SK-N-SH treated with all-trans-retinoic acid at 6 μM for 48 hours (cell line): Measurements from ENCODE around the gene ANKRD34A.
"Not testable (repeated sequence)": the region's sequence is repeated elsewhere in the genome, so short reads cannot be mapped to it uniquely, and the experiment has no call there.

ENCODE experiments used
- ATAC-seq: fragments of 200-7000 bp; cut with Tn5 transposase; 3 replicates; pipeline ENCODE4 v1.9.1; 2020; ENCODE audit warnings: mild to moderate bottlenecking, moderate library complexity
- ARNTL ChIP-seq: fragments of 450-650 bp; formaldehyde crosslinking; IDR thresholded peaks from 2 replicates; pipeline ENCODE4 v1.5.0; 2020; ENCODE audit warnings: low read depth, mild to moderate bottlenecking, moderate library complexity, borderline replicate concordance
- BACH2 ChIP-seq: fragments of 250-450 bp; sonication (Bioruptor Pico); IDR thresholded peaks from 2 replicates; pipeline ENCODE4 v1.9.0; 2021; ENCODE audit warnings: mild to moderate bottlenecking, borderline replicate concordance
- CREB5 ChIP-seq: fragments of 250-450 bp; sonication (Bioruptor Pico); IDR thresholded peaks from 2 replicates; pipeline ENCODE4 v1.5.1; 2020; ENCODE audit warnings: low read depth, mild to moderate bottlenecking, moderate library complexity
- CSDC2 ChIP-seq: fragments of 250-450 bp; sonication (Bioruptor Pico); IDR thresholded peaks from 2 replicates; pipeline ENCODE4 v1.5.0; 2020; ENCODE audit warnings: mild to moderate bottlenecking, moderate library complexity
- ESRRG ChIP-seq: fragments of 250-450 bp; sonication (Bioruptor Pico); IDR thresholded peaks from 2 replicates; pipeline ENCODE4 v1.6.1; 2021; ENCODE audit warnings: mild to moderate bottlenecking
- GLIS3 ChIP-seq: fragments of 250-450 bp; sonication (Bioruptor Pico); IDR thresholded peaks from 2 replicates; pipeline ENCODE4 v1.5.0; 2020; ENCODE audit warnings: mild to moderate bottlenecking, moderate library complexity
- ISL1 ChIP-seq: fragments of 250-450 bp; sonication (Bioruptor Pico); IDR thresholded peaks from 2 replicates; pipeline ENCODE4 v2.1.2; 2022; ENCODE audit warnings: mild to moderate bottlenecking, moderate library complexity
- OSR1 ChIP-seq: fragments of 250-450 bp; sonication (Bioruptor Pico); IDR thresholded peaks from 2 replicates; pipeline ENCODE4 v1.8.0; 2022; ENCODE audit warnings: moderate library complexity, mild to moderate bottlenecking, inconsistent platforms
- POU6F1 ChIP-seq: fragments of 250-450 bp; sonication (Bioruptor Pico); IDR thresholded peaks from 2 replicates; pipeline ENCODE4 v1.8.0; 2021; ENCODE audit warnings: low read depth, mild to moderate bottlenecking, moderate library complexity, borderline replicate concordance
- PPARA ChIP-seq: fragments of 250-450 bp; sonication (Bioruptor Pico); IDR thresholded peaks from 2 replicates; pipeline ENCODE4 v1.5.0; 2020; ENCODE audit warnings: mild to moderate bottlenecking, borderline replicate concordance
- TCF4 ChIP-seq: fragments of 250-450 bp; sonication (Bioruptor Pico); IDR thresholded peaks from 2 replicates; pipeline ENCODE4 v1.8.0; 2021; ENCODE audit warnings: mild to moderate bottlenecking, moderate library complexity, borderline replicate concordance
- TOX ChIP-seq: fragments of 250-450 bp; sonication (Bioruptor Pico); IDR thresholded peaks from 2 replicates; pipeline ENCODE4 v1.8.0; 2021; ENCODE audit warnings: mild to moderate bottlenecking, moderate library complexity, borderline replicate concordance
- TSHZ2 ChIP-seq: fragments of 250-450 bp; sonication (Bioruptor Pico); IDR thresholded peaks from 2 replicates; pipeline ENCODE4 v1.5.0; 2020; ENCODE audit warnings: mild to moderate bottlenecking, moderate library complexity
- ZFP30 ChIP-seq: fragments of 450-650 bp; formaldehyde crosslinking; IDR thresholded peaks from 2 replicates; pipeline ENCODE4 v1.5.0; 2022; ENCODE audit warnings: mild to moderate bottlenecking, moderate library complexity
- ZNF565 ChIP-seq: fragments of 450-650 bp; formaldehyde crosslinking; conservative IDR thresholded peaks from 2 replicates; pipeline ENCODE4 v1.5.0; 2020; ENCODE audit warnings: low read depth, mild to moderate bottlenecking, moderate library complexity
- ZNF8 ChIP-seq: fragments of 450-650 bp; formaldehyde crosslinking; IDR thresholded peaks from 2 replicates; pipeline ENCODE4 v1.5.0; 2020; ENCODE audit warnings: mild to moderate bottlenecking, moderate library complexity

ANKRD34A gene

GRCh38 chr1:145936247-145936646 is 28.1 kb downstream of the ANKRD34A start (continued):
- TF ChIP-seq PPARA (CRISPR knock-in tag) (no peak), ZNF565 (no peak)

- no peak for ATAC-seq
- TF ChIP-seq ISL1 (no peak), ESRRG (CRISPR knock-in tag) (no peak), GLIS3 (CRISPR knock-in tag) (no peak), TCF4 (CRISPR knock-in tag) (no peak), CSDC2 (CRISPR knock-in tag) (no peak), BACH2 (CRISPR knock-in tag) (no peak), TOX (CRISPR knock-in tag) (no peak), ZNF8 (CRISPR knock-in tag) (no peak), POU6F1 (CRISPR knock-in tag) (no peak), ARNTL (CRISPR knock-in tag) (no peak), CREB5 (CRISPR knock-in tag) (no peak), ZFP30 (no peak), TSHZ2 (CRISPR knock-in tag) (no peak)
These were observed 28.7 kb downstream of the ANKRD34A start for GRCh38 chr1:145935708-145936107.

- ATAC-seq: not testable (repeated sequence)
These were observed 31.8 kb downstream of the ANKRD34A start for GRCh38 chr1:145932522-145933009.

GRCh38 chr1:145927916-145928643 is 36.3 kb downstream of the ANKRD34A start:
- TF ChIP-seq CSDC2 (CRISPR knock-in tag): no peak
- no peak for TF ChIP-seq TOX (CRISPR knock-in tag)
- TF ChIP-seq ARNTL (CRISPR knock-in tag): no peak
- TF ChIP-seq TSHZ2 (CRISPR knock-in tag): no peak
- no peak for TF ChIP-seq OSR1 (CRISPR knock-in tag)
- TF ChIP-seq, all 23 proteins: peak for 0
- ATAC-seq: no peak
